Measurements from ENCODE around the gene NECAB2. TPM values are rescaled to one million over a fixed set of nuclear protein-coding genes. Genes with fewer than 3 reads are reported as not detected.

The NECAB2 gene
- total RNA-seq, 1 donor from 2014 or later = 1.2 TPM

GRCh38 chr16:84043486-84044117, 75.6 kb downstream of the NECAB2 start:
- TF ChIP-seq CTCF (IDR thresholded peaks at IDR 0.05; ENCODE audit: unreplicated experiment) = no peak
- H3K36me3 Mint-ChIP-seq (ENCODE audit: low read depth, unreplicated experiment) = no peaks in the 10 kb centered on the region
- peaks cover 8% of the 10 kb centered on the region for H3K4me1 Mint-ChIP-seq (ENCODE audit: unreplicated experiment)
- DNase-seq (ENCODE audit: low spot score) = no peak
- H3K27ac Mint-ChIP-seq (ENCODE audit: unreplicated experiment) = peak overlapping the region; percentile 4
- H3K9me3 Mint-ChIP-seq (ENCODE audit: unreplicated experiment) = no peaks in the 10 kb centered on the region
- no peak overlapping the region for H3K4me3 Mint-ChIP-seq (ENCODE audit: unreplicated experiment)
- H3K27me3 Mint-ChIP-seq (ENCODE audit: unreplicated experiment) = peaks cover 6% of the 10 kb centered on the region

DNA sequence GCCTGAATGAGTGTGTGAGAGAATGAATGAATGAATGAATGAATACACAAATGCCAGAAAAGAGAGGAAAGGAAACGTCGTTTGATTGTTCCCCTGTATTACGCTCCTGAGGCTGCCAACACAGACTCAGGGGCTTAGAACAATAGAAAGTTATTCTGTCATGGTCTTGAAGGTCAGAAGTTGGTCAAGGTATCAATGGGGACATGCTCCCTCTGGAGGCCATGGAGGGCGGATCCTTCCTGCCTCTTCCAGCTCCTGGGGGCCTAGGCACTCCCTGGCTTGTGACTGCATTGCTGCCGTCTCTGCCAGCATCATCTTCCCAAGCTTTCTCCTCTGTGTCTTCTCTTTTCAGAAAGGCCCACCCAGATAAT, 76.1 kb downstream of the NECAB2 start:
- peak; percentile 23 for TF ChIP-seq CTCF (IDR thresholded peaks at IDR 0.05; ENCODE audit: unreplicated experiment)
- DNase-seq (ENCODE audit: low spot score) = peak; percentile 52
- H3K9me3 Mint-ChIP-seq (ENCODE audit: unreplicated experiment) = no peaks in the 10 kb centered on the region
- H3K4me3 Mint-ChIP-seq (ENCODE audit: unreplicated experiment) = no peak overlapping the region
- H3K4me1 Mint-ChIP-seq (ENCODE audit: unreplicated experiment) = peaks cover 8% of the 10 kb centered on the region
- H3K27ac Mint-ChIP-seq (ENCODE audit: unreplicated experiment) = peak overlapping the region; percentile 4
- no peaks in the 10 kb centered on the region for H3K36me3 Mint-ChIP-seq (ENCODE audit: low read depth, unreplicated experiment)
- peaks cover 5% of the 10 kb centered on the region for H3K27me3 Mint-ChIP-seq (ENCODE audit: unreplicated experiment)

DNA sequence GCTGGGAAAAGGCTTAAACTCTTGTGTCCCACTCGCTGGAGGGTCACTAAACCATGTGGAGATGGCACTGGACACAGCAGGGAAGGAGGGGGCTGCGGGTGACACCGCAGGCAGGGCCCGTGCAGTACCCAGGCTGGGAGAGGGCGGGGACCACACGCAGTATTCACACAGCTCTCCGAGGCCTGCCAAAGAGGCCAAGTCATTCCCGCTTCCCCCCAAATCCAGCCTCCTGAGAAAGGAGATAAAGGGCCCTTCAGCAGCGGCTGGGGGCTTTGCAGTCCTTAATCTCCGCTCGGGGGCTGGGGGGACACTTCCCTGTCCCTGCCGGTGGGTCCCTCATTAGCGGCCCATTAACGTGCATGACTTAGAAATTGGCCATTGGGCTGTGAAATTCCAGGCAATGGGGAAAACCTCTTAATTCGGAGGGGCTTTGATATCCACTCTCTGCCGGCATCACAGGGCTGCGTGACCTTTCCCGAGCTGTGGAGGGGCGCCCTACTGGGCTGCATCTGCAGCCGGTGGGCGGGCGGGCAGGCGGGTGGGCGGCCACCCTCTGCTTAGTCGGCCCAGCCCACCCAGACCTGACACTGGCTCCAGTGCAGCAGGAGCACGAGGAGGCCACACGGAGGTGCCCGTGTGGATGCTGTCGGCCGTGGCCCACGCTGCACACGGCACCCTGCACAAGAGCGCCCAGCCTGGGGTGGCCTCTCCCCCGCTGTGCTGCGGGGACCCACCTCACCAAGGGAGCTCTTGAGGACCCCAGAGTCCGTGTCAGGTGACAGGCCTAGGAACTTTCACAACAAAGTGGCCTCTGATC, 77.2 kb downstream of the NECAB2 start:
- Mint-ChIP-seq H3K9me3 (ENCODE audit: unreplicated experiment) (no peaks in the 10 kb centered on the region), H3K36me3 (ENCODE audit: low read depth, unreplicated experiment) (peaks cover 3% of the 10 kb centered on the region), H3K4me3 (ENCODE audit: unreplicated experiment) (no peak overlapping the region), H3K27ac (ENCODE audit: unreplicated experiment) (no peak overlapping the region), H3K27me3 (ENCODE audit: unreplicated experiment) (peaks cover 7% of the 10 kb centered on the region), H3K4me1 (ENCODE audit: unreplicated experiment) (peaks cover 8% of the 10 kb centered on the region)
- DNase-seq (ENCODE audit: low spot score) = no peak
- no peak for TF ChIP-seq CTCF (IDR thresholded peaks at IDR 0.05; ENCODE audit: unreplicated experiment)

GRCh38 chr16:84045818-84046470, 77.9 kb downstream of the NECAB2 start:
- no peaks in the 10 kb centered on the region for H3K9me3 Mint-ChIP-seq (ENCODE audit: unreplicated experiment)
- no peak for TF ChIP-seq CTCF (IDR thresholded peaks at IDR 0.05; ENCODE audit: unreplicated experiment)
- peaks cover 7% of the 10 kb centered on the region for H3K27me3 Mint-ChIP-seq (ENCODE audit: unreplicated experiment)
- peaks cover 8% of the 10 kb centered on the region for H3K4me1 Mint-ChIP-seq (ENCODE audit: unreplicated experiment)
- H3K4me3 Mint-ChIP-seq (ENCODE audit: unreplicated experiment) = no peak overlapping the region
- H3K27ac Mint-ChIP-seq (ENCODE audit: unreplicated experiment) = no peak overlapping the region
- peaks cover 8% of the 10 kb centered on the region for H3K36me3 Mint-ChIP-seq (ENCODE audit: low read depth, unreplicated experiment)
- no peak for DNase-seq (ENCODE audit: low spot score)
